GM19351 (cell line): Measurements from ENCODE around the gene CBLL1.
A peak's percentile ranks its signal among the peaks of the same experiment; 100 is the strongest.

Source experiments
- ATAC-seq: cut with Tn5 transposase; IDR thresholded peaks from one replicate; pipeline ENCODE4 v1.9.1; 2021; ENCODE audit warnings: mild to moderate bottlenecking, moderate library complexity; ENCODE audit not compliant: unreplicated experiment

Gene CBLL1

GRCh38 chr7:107742678-107743566 is 1.0 kb upstream of the CBLL1 start:
- peak; percentile 38 for ATAC-seq

GRCh38 chr7:107744345-107744750 is 406 bp downstream of the CBLL1 start:
- peak; percentile 35 for ATAC-seq

GRCh38 chr7:107746006-107746405 is 2.1 kb downstream of the CBLL1 start:
- no peak for ATAC-seq

GRCh38 chr7:107751113-107751512 is 7.2 kb downstream of the CBLL1 start:
- ATAC-seq, result no peak

- ATAC-seq, result no peak
Measured at GRCh38 chr7:107754642-107755041, 10.7 kb downstream of the CBLL1 start.

- ATAC-seq, result no peak
Measured at GRCh38 chr7:107758667-107759066, 14.7 kb downstream of the CBLL1 start.

- no peak for ATAC-seq
Measured at GRCh38 chr7:107767391-107767790, 23.4 kb downstream of the CBLL1 start.

- ATAC-seq, result no peak
Measured at GRCh38 chr7:107768263-107768662, 24.3 kb downstream of the CBLL1 start.

- no peak for ATAC-seq
Measured at GRCh38 chr7:107773027-107773426, 29.1 kb downstream of the CBLL1 start.

- ATAC-seq, result no peak
Measured at GRCh38 chr7:107777702-107778101, 33.8 kb downstream of the CBLL1 start.

GRCh38 chr7:107778283-107778682 is 34.3 kb downstream of the CBLL1 start:
- ATAC-seq, result no peak

GRCh38 chr7:107779647-107780099 is 35.7 kb downstream of the CBLL1 start:
- no peak for ATAC-seq

- ATAC-seq, result no peak
Measured at GRCh38 chr7:107782374-107782773, 38.4 kb downstream of the CBLL1 start.

- ATAC-seq, result no peak
Measured at GRCh38 chr7:107783648-107784047, 39.7 kb downstream of the CBLL1 start.

GRCh38 chr7:107785170-107785569 is 41.2 kb downstream of the CBLL1 start:
- no peak for ATAC-seq

- ATAC-seq, result no peak
Measured at GRCh38 chr7:107785926-107786325, 42.0 kb downstream of the CBLL1 start.

- ATAC-seq, result no peak
Measured at GRCh38 chr7:107788216-107788615, 44.3 kb downstream of the CBLL1 start.

- ATAC-seq, result no peak
Measured at GRCh38 chr7:107788662-107789061, 44.7 kb downstream of the CBLL1 start.

- ATAC-seq, result no peak
Measured at GRCh38 chr7:107789647-107790046, 45.7 kb downstream of the CBLL1 start.

- ATAC-seq, result no peak
Measured at GRCh38 chr7:107792364-107792763, 48.4 kb downstream of the CBLL1 start.

- ATAC-seq, result no peak
Measured at GRCh38 chr7:107799647-107800264, 55.8 kb downstream of the CBLL1 start.

- ATAC-seq, result no peak
Measured at GRCh38 chr7:107803009-107803610, 59.2 kb downstream of the CBLL1 start, which contains the start of gene SLC26A3. Gene SLC26A3 (minus strand): TSS chr7:107803223. CDS start chr7:107794509, 8,714 bp downstream.
